ENCODE measurements around the gene LYSMD2. TPM values are rescaled to one million over a fixed set of nuclear protein-coding genes. Genes with fewer than 3 reads are reported as not detected.

The LYSMD2 gene
- polyA plus RNA-seq, 2 of the 4 experiments (the other 2 are of a cell fraction): 18.3 to 29.2 TPM

DNA sequence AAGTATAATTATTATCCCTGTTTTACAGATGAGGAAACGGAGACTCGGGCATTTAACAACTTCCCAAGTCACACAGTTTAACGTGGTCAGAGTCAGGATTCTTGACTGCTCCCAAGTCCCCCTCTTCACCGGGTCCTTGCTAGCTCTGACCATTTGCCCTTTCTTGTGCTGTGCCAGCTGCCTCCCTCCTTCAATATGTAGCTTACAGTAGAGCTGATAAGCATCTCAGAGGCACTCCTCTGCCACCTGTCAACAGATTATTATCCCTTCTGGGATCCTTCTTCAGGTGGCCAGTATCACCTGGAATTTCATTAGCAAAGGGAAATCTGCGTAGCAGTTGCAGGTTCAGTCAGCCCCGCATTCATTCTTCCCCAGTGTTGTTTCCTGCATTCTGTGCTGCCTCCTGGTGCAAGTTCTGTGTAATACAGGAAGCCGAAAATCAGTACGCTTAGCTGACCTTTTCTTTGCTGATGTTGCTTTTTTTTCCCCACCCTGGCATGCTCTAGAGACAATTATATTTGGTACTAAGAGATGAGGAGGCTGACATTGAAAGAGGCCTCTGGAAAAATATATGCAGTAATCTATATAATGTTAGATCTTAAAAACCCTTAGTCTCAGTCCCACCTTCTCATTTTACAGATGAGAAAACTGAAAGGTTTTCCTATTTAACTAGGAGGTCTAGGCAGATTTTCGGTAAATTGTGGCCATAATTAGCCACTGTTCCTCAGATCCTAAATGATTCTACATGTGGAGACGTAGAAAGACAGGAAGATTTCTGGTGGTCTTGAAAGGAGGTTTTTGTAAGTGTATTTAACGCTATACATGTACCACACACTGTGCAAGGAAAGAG lies 38.7 kb upstream of the LYSMD2 start:
- no peak overlapping the region for H3K4me3 ChIP-seq
- no peaks in the 10 kb centered on the region for H3K9me3 ChIP-seq
- ChIA-PET CTCF (interaction anchor here (0.6 to 22.4 kb wide), 98 partner anchors 10 to 613 kb away, joined by 3 to 597 read pairs (median 6); partner anchors contain the start of genes DMXL2, LYSMD2, SCG3 and TMOD2), POLR2A (interaction anchor here (0.9 to 2.9 kb wide), 4 partner anchors 11 to 239 kb away, joined by 3 to 17 read pairs (median 9); partner anchors contain the start of gene LYSMD2)
- DNase-seq (ENCODE audit: low read depth in 1 of 2, low spot score in 1 of 2): peak; percentile 72 to 77
- no peak overlapping the region for H3K27ac ChIP-seq
- H3K4me1 ChIP-seq: peaks cover 13% of the 10 kb centered on the region; the same call in 2 of the 3 replicates
- peak overlapping the region; percentile 42; the same call in 2 of the 3 replicates for H3K4me2 ChIP-seq
- no peak for FAIRE-seq
- 21% methylated on average over 11 of the region's 11 CpGs for WGBS (ENCODE audit: missing lambda C conversion rate)
- peak; percentile 92 to 94 for ATAC-seq
- TF ChIP-seq EHMT2 (IDR thresholded peaks at IDR 0.05; ENCODE audit: low read depth): no peak
- TF ChIP-seq HOXB13 (CRISPR knock-in tag; IDR thresholded peaks at IDR 0.05; ENCODE audit: low read depth): no peak
- no peak for TF ChIP-seq HOXA7 (CRISPR knock-in tag; IDR thresholded peaks at IDR 0.05)
- no peak for TF ChIP-seq ZNF302 (CRISPR knock-in tag; IDR thresholded peaks at IDR 0.05)
- no peak for TF ChIP-seq PBX3 (IDR thresholded peaks at IDR 0.05)
- TF ChIP-seq FOXS1 (CRISPR knock-in tag; IDR thresholded peaks at IDR 0.05): no peak
- no peak for TF ChIP-seq CHD4 (IDR thresholded peaks at IDR 0.05; ENCODE audit: borderline replicate concordance)
- no peak for TF ChIP-seq SREBF2 (IDR thresholded peaks at IDR 0.05)
- TF ChIP-seq ESRRA (IDR thresholded peaks at IDR 0.05; ENCODE audit: borderline replicate concordance, low read length): no peak
- TF ChIP-seq HOXB5 (CRISPR knock-in tag; IDR thresholded peaks at IDR 0.05): no peak
- TF ChIP-seq, protein P1, sequence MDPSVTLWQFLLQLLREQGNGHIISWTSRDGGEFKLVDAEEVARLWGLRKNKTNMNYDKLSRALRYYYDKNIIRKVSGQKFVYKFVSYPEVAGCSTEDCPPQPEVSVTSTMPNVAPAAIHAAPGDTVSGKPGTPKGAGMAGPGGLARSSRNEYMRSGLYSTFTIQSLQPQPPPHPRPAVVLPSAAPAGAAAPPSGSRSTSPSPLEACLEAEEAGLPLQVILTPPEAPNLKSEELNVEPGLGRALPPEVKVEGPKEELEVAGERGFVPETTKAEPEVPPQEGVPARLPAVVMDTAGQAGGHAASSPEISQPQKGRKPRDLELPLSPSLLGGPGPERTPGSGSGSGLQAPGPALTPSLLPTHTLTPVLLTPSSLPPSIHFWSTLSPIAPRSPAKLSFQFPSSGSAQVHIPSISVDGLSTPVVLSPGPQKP (IDR thresholded peaks at IDR 0.05; ENCODE audit: low read depth, low read length): no peak
- peak; percentile 94 for TF ChIP-seq SMC3 (IDR thresholded peaks at IDR 0.05)
- no peak for TF ChIP-seq FOSL2 (IDR thresholded peaks at IDR 0.05)
- TF ChIP-seq FOSL2 (CRISPR knock-in tag; IDR thresholded peaks at IDR 0.05): no peak
- TF ChIP-seq, protein P2, sequence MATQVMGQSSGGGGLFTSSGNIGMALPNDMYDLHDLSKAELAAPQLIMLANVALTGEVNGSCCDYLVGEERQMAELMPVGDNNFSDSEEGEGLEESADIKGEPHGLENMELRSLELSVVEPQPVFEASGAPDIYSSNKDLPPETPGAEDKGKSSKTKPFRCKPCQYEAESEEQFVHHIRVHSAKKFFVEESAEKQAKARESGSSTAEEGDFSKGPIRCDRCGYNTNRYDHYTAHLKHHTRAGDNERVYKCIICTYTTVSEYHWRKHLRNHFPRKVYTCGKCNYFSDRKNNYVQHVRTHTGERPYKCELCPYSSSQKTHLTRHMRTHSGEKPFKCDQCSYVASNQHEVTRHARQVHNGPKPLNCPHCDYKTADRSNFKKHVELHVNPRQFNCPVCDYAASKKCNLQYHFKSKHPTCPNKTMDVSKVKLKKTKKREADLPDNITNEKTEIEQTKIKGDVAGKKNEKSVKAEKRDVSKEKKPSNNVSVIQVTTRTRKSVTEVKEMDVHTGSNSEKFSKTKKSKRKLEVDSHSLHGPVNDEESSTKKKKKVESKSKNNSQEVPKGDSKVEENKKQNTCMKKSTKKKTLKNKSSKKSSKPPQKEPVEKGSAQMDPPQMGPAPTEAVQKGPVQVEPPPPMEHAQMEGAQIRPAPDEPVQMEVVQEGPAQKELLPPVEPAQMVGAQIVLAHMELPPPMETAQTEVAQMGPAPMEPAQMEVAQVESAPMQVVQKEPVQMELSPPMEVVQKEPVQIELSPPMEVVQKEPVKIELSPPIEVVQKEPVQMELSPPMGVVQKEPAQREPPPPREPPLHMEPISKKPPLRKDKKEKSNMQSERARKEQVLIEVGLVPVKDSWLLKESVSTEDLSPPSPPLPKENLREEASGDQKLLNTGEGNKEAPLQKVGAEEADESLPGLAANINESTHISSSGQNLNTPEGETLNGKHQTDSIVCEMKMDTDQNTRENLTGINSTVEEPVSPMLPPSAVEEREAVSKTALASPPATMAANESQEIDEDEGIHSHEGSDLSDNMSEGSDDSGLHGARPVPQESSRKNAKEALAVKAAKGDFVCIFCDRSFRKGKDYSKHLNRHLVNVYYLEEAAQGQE (IDR thresholded peaks at IDR 0.05): no peak
- TF ChIP-seq MAFK (IDR thresholded peaks at IDR 0.05; ENCODE audit: partially characterized antibody): peak; percentile 99
- TF ChIP-seq CEBPB (IDR thresholded peaks at IDR 0.05): no peak
- TF ChIP-seq, protein P3, sequence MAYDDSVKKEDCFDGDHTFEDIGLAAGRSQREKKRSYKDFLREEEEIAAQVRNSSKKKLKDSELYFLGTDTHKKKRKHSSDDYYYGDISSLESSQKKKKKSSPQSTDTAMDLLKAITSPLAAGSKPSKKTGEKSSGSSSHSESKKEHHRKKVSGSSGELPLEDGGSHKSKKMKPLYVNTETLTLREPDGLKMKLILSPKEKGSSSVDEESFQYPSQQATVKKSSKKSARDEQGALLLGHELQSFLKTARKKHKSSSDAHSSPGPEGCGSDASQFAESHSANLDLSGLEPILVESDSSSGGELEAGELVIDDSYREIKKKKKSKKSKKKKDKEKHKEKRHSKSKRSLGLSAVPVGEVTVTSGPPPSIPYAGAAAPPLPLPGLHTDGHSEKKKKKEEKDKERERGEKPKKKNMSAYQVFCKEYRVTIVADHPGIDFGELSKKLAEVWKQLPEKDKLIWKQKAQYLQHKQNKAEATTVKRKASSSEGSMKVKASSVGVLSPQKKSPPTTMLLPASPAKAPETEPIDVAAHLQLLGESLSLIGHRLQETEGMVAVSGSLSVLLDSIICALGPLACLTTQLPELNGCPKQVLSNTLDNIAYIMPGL (CRISPR knock-in tag; IDR thresholded peaks at IDR 0.05; ENCODE audit: borderline replicate concordance): no peak
- no peak for TF ChIP-seq CBX8 (IDR thresholded peaks at IDR 0.05)
- TF ChIP-seq RNF2 (IDR thresholded peaks at IDR 0.05; ENCODE audit: borderline replicate concordance, low read depth): no peak
- no peak for TF ChIP-seq ZFP36 (IDR thresholded peaks at IDR 0.05; ENCODE audit: borderline replicate concordance, partially characterized antibody)
- TF ChIP-seq RCOR1 (IDR thresholded peaks at IDR 0.05; ENCODE audit: low read depth, low read length): no peak
- no peak for TF ChIP-seq MAZ (IDR thresholded peaks at IDR 0.05; ENCODE audit: borderline replicate concordance, low read depth, low read length)
- TF ChIP-seq, protein P4, sequence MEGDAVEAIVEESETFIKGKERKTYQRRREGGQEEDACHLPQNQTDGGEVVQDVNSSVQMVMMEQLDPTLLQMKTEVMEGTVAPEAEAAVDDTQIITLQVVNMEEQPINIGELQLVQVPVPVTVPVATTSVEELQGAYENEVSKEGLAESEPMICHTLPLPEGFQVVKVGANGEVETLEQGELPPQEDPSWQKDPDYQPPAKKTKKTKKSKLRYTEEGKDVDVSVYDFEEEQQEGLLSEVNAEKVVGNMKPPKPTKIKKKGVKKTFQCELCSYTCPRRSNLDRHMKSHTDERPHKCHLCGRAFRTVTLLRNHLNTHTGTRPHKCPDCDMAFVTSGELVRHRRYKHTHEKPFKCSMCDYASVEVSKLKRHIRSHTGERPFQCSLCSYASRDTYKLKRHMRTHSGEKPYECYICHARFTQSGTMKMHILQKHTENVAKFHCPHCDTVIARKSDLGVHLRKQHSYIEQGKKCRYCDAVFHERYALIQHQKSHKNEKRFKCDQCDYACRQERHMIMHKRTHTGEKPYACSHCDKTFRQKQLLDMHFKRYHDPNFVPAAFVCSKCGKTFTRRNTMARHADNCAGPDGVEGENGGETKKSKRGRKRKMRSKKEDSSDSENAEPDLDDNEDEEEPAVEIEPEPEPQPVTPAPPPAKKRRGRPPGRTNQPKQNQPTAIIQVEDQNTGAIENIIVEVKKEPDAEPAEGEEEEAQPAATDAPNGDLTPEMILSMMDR (IDR thresholded peaks at IDR 0.05): peak; percentile 89
- TF ChIP-seq GATA3 (IDR thresholded peaks at IDR 0.05; ENCODE audit: borderline replicate concordance): no peak
- TF ChIP-seq TFCP2L1 (CRISPR knock-in tag; IDR thresholded peaks at IDR 0.05): no peak
- no peak for TF ChIP-seq JUN (IDR thresholded peaks at IDR 0.05)
- no peak for TF ChIP-seq KDM5A (IDR thresholded peaks at IDR 0.05)
- TF ChIP-seq NR3C1 (IDR thresholded peaks at IDR 0.05): no peak
- no peak for TF ChIP-seq HEYL (CRISPR knock-in tag; IDR thresholded peaks at IDR 0.05)
- no peak for TF ChIP-seq EP300 (IDR thresholded peaks at IDR 0.05)
